ENCODE data around the gene TMEM61.
A peak's percentile ranks its signal among the peaks of the same experiment; 100 is the strongest.

Gene TMEM61

DNA sequence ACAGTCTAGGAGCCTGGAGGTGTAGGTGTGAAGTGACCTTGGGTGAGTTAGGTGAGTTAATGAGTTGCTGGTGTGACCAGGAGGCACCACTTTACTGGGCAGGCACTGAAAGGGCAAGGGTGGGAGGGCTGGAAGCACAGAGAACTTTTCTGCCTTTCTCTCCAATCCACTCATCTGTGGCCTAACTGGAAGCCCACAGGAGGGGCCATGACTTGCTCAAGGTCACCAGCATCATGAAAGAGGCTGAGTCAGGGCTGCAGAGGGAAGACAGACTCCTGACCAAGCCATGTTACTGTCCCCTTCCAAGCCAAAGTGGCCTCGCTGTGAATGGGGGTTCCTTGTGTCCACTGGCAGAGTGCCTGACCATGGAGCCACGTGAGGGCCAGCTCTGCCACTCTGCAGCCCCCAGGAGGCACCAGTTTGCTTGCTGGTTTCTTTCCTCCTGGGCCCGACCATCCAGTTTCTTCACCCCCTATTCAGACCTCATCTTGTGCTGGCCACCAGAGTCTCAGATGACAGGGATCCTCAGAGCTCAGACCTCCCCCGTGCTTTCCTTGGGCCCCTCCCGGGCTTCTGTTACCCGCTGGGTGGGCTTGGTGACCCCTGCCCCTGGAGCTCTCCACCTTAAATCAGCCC is 14.0 kb downstream of the TMEM61 start:
- TF ChIP-seq, protein P1, sequence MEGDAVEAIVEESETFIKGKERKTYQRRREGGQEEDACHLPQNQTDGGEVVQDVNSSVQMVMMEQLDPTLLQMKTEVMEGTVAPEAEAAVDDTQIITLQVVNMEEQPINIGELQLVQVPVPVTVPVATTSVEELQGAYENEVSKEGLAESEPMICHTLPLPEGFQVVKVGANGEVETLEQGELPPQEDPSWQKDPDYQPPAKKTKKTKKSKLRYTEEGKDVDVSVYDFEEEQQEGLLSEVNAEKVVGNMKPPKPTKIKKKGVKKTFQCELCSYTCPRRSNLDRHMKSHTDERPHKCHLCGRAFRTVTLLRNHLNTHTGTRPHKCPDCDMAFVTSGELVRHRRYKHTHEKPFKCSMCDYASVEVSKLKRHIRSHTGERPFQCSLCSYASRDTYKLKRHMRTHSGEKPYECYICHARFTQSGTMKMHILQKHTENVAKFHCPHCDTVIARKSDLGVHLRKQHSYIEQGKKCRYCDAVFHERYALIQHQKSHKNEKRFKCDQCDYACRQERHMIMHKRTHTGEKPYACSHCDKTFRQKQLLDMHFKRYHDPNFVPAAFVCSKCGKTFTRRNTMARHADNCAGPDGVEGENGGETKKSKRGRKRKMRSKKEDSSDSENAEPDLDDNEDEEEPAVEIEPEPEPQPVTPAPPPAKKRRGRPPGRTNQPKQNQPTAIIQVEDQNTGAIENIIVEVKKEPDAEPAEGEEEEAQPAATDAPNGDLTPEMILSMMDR (IDR thresholded peaks at IDR 0.05; ENCODE audit: low read length) = no peak
- no peak for TF ChIP-seq EZH2phosphoT487 (IDR thresholded peaks at IDR 0.05; ENCODE audit: low read length)
- no peak for TF ChIP-seq EZH2 (optimal IDR thresholded peaks at IDR 0.05; ENCODE audit: low read depth, low read length)
- H3K4me2 ChIP-seq (ENCODE audit: low read depth, low read length) = no peak overlapping the region
- no peak overlapping the region for H3K27ac ChIP-seq (ENCODE audit: low read length)
- no peaks in the 10 kb centered on the region for H3K4me1 ChIP-seq (ENCODE audit: low read length)
- H3K27me3 ChIP-seq (replicated peaks; ENCODE audit: insufficient read depth, low read length) = no peaks in the 10 kb centered on the region; the same call in 1 of the 2 replicates
- no peaks in the 10 kb centered on the region for H3K36me3 ChIP-seq (replicated peaks; ENCODE audit: insufficient read depth, low read length)
- no peak for DNase-seq
- H3K79me2 ChIP-seq (ENCODE audit: low read length) = no peaks in the 10 kb centered on the region
- no peak overlapping the region for H2AFZ ChIP-seq (ENCODE audit: low read length)
- H3K4me3 ChIP-seq (ENCODE audit: low read length) = no peak overlapping the region
- H3K9me2 ChIP-seq (replicated peaks; ENCODE audit: insufficient read depth, low read length) = no peaks in the 10 kb centered on the region
- no peaks in the 10 kb centered on the region for H3K9me3 ChIP-seq (replicated peaks; ENCODE audit: insufficient read depth, low read length)
- H3F3A ChIP-seq (ENCODE audit: insufficient read depth, low read length) = no peaks in the 10 kb centered on the region
- H3K9ac ChIP-seq (ENCODE audit: low read length) = no peak overlapping the region
- no peaks in the 10 kb centered on the region for H4K20me1 ChIP-seq (ENCODE audit: insufficient read depth, low read length)

DNA sequence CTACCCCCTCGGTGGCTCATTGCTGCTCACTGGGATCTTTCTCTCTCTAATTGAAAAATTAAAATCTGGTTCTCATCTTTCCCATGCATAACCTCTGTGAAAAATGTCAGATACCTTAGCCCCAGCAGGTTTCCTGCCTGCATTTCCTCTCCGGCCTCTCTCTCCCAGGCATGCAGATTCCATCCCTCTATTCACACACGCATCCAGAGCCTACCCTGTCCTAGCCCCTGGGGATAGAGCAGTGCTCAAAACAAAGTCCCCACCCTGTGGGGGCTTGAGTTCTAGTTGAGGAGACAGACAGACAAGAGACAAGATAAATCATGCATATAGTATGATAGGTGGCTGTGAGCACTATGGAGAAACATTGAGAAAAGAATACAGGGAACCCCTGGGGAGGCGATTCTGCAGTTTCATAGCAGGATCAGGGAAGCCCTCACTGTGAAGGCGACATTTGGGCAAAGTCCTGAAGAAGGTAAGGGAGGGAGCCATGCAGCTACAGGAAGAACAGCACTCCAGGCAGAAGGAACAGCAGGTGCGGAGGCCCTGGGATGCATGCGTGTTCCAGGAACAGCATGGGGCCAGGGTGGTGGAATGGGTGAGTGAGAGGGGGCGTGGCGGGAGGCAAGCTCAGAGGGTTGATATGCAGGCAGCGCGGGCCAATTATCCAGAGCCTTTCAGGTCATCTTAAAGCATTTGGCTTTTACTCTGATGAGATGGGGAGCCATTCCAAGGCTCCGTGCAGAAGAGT is 14.8 kb downstream of the TMEM61 start:
- H2AFZ ChIP-seq (ENCODE audit: low read length) = no peak overlapping the region
- no peaks in the 10 kb centered on the region for H3K79me2 ChIP-seq (ENCODE audit: low read length)
- no peaks in the 10 kb centered on the region for H3K4me1 ChIP-seq (ENCODE audit: low read length)
- TF ChIP-seq EZH2 (optimal IDR thresholded peaks at IDR 0.05; ENCODE audit: low read depth, low read length) = no peak
- TF ChIP-seq EZH2phosphoT487 (IDR thresholded peaks at IDR 0.05; ENCODE audit: low read length) = no peak
- TF ChIP-seq, protein P1 (IDR thresholded peaks at IDR 0.05; ENCODE audit: low read length) = no peak
- no peak overlapping the region for H3K9ac ChIP-seq (ENCODE audit: low read length)
- no peaks in the 10 kb centered on the region for H4K20me1 ChIP-seq (ENCODE audit: insufficient read depth, low read length)
- H3K27me3 ChIP-seq (replicated peaks; ENCODE audit: insufficient read depth, low read length) = no peaks in the 10 kb centered on the region; the same call in 1 of the 2 replicates
- no peaks in the 10 kb centered on the region for H3K36me3 ChIP-seq (replicated peaks; ENCODE audit: insufficient read depth, low read length)
- no peak overlapping the region for H3K4me3 ChIP-seq (ENCODE audit: low read length)
- H3F3A ChIP-seq (ENCODE audit: insufficient read depth, low read length) = no peaks in the 10 kb centered on the region
- H3K27ac ChIP-seq (ENCODE audit: low read length) = no peak overlapping the region
- no peak overlapping the region for H3K4me2 ChIP-seq (ENCODE audit: low read depth, low read length)
- no peaks in the 10 kb centered on the region for H3K9me2 ChIP-seq (replicated peaks; ENCODE audit: insufficient read depth, low read length)
- DNase-seq = no peak
- H3K9me3 ChIP-seq (replicated peaks; ENCODE audit: insufficient read depth, low read length) = no peaks in the 10 kb centered on the region

DNA sequence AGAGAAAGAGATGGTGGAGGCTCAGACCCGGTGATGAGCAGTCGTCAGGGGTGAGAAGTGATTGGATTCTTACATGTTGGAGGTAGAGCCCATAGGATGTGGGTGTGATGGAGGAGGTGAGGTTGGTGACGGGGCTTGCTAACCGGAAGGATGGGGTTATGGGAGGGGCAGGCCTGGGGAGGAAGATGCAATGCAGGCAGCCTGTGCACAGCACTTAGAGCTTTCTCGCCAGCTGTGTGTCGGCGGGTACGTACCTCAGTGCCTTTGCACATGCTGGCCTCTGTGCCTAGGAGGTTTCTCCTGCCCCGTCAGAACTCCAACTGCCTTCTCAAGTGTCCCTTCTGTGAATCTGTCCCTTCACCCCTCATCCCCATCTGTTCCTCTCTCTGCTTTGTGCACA is 15.4 kb downstream of the TMEM61 start:
- H3K4me3 ChIP-seq (ENCODE audit: low read length) = 0 out of 2 replicates have a peak overlapping the region, but pooled peaks have one; percentile 18
- H3K27ac ChIP-seq (ENCODE audit: low read length) = no peak overlapping the region
- H3K27me3 ChIP-seq (replicated peaks; ENCODE audit: insufficient read depth, low read length) = no peaks in the 10 kb centered on the region; the same call in 1 of the 2 replicates
- H3K4me2 ChIP-seq (ENCODE audit: low read depth, low read length) = peak overlapping the region; percentile 86
- H3K9ac ChIP-seq (ENCODE audit: low read length) = no peak overlapping the region
- no peaks in the 10 kb centered on the region for H3F3A ChIP-seq (ENCODE audit: insufficient read depth, low read length)
- H4K20me1 ChIP-seq (ENCODE audit: insufficient read depth, low read length) = no peaks in the 10 kb centered on the region
- H3K36me3 ChIP-seq (replicated peaks; ENCODE audit: insufficient read depth, low read length) = no peaks in the 10 kb centered on the region
- no peaks in the 10 kb centered on the region for H3K9me3 ChIP-seq (replicated peaks; ENCODE audit: insufficient read depth, low read length)
- no peak for DNase-seq
- H3K79me2 ChIP-seq (ENCODE audit: low read length) = no peaks in the 10 kb centered on the region
- no peaks in the 10 kb centered on the region for H3K4me1 ChIP-seq (ENCODE audit: low read length)
- H2AFZ ChIP-seq (ENCODE audit: low read length) = peak overlapping the region; percentile 73
- H3K9me2 ChIP-seq (replicated peaks; ENCODE audit: insufficient read depth, low read length) = no peaks in the 10 kb centered on the region
- TF ChIP-seq EZH2phosphoT487 (IDR thresholded peaks at IDR 0.05; ENCODE audit: low read length) (no peak), EZH2 (optimal IDR thresholded peaks at IDR 0.05; ENCODE audit: low read depth, low read length) (no peak)
- TF ChIP-seq, protein P1 (IDR thresholded peaks at IDR 0.05; ENCODE audit: low read length) = no peak
